SK-N-SH treated with all-trans-retinoic acid at 6 μM for 48 hours (cell line): ENCODE results near the gene GSTM3.
"Not testable (repeated sequence)": the region's sequence is repeated elsewhere in the genome, so short reads cannot be mapped to it uniquely, and the experiment has no call there.

Experiments used
- ATAC-seq: fragments of 200-7000 bp; cut with Tn5 transposase; 3 replicates; pipeline ENCODE4 v1.9.1; 2020; ENCODE audit warnings: mild to moderate bottlenecking, moderate library complexity
- ARNTL ChIP-seq: fragments of 450-650 bp; formaldehyde crosslinking; IDR thresholded peaks from 2 replicates; pipeline ENCODE4 v1.5.0; 2020; ENCODE audit warnings: low read depth, mild to moderate bottlenecking, moderate library complexity, borderline replicate concordance
- CSDC2 ChIP-seq: fragments of 250-450 bp; sonication (Bioruptor Pico); IDR thresholded peaks from 2 replicates; pipeline ENCODE4 v1.5.0; 2020; ENCODE audit warnings: mild to moderate bottlenecking, moderate library complexity
- GLIS3 ChIP-seq: fragments of 250-450 bp; sonication (Bioruptor Pico); IDR thresholded peaks from 2 replicates; pipeline ENCODE4 v1.5.0; 2020; ENCODE audit warnings: mild to moderate bottlenecking, moderate library complexity
- ISL1 ChIP-seq: fragments of 250-450 bp; sonication (Bioruptor Pico); IDR thresholded peaks from 2 replicates; pipeline ENCODE4 v2.1.2; 2022; ENCODE audit warnings: mild to moderate bottlenecking, moderate library complexity
- OSR1 ChIP-seq: fragments of 250-450 bp; sonication (Bioruptor Pico); IDR thresholded peaks from 2 replicates; pipeline ENCODE4 v1.8.0; 2022; ENCODE audit warnings: moderate library complexity, mild to moderate bottlenecking, inconsistent platforms
- PPARA ChIP-seq: fragments of 250-450 bp; sonication (Bioruptor Pico); IDR thresholded peaks from 2 replicates; pipeline ENCODE4 v1.5.0; 2020; ENCODE audit warnings: mild to moderate bottlenecking, borderline replicate concordance
- RARB ChIP-seq: fragments of 250-450 bp; sonication (Bioruptor Pico); IDR thresholded peaks from 2 replicates; pipeline ENCODE4 v1.8.0; 2021; ENCODE audit warnings: mild to moderate bottlenecking, moderate library complexity
- TCF4 ChIP-seq: fragments of 250-450 bp; sonication (Bioruptor Pico); IDR thresholded peaks from 2 replicates; pipeline ENCODE4 v1.8.0; 2021; ENCODE audit warnings: mild to moderate bottlenecking, moderate library complexity, borderline replicate concordance
- ZC3H10 ChIP-seq: fragments of 250-450 bp; sonication (Bioruptor Pico); IDR thresholded peaks from 2 replicates; pipeline ENCODE4 v1.5.1; 2021; ENCODE audit warnings: mild to moderate bottlenecking, moderate library complexity
- ZFP3 ChIP-seq: fragments of 250-450 bp; sonication (Bioruptor Pico); IDR thresholded peaks from 2 replicates; pipeline ENCODE4 v1.5.0; 2020; ENCODE audit warnings: mild to moderate bottlenecking, moderate library complexity
- ZFP30 ChIP-seq: fragments of 450-650 bp; formaldehyde crosslinking; IDR thresholded peaks from 2 replicates; pipeline ENCODE4 v1.5.0; 2022; ENCODE audit warnings: mild to moderate bottlenecking, moderate library complexity
- ZNF565 ChIP-seq: fragments of 450-650 bp; formaldehyde crosslinking; conservative IDR thresholded peaks from 2 replicates; pipeline ENCODE4 v1.5.0; 2020; ENCODE audit warnings: low read depth, mild to moderate bottlenecking, moderate library complexity
- ZNF70 ChIP-seq: fragments of 450-650 bp; formaldehyde crosslinking; IDR thresholded peaks from 2 replicates; pipeline ENCODE4 v1.5.0; 2020; ENCODE audit warnings: mild to moderate bottlenecking, moderate library complexity
- ZNF8 ChIP-seq: fragments of 450-650 bp; formaldehyde crosslinking; IDR thresholded peaks from 2 replicates; pipeline ENCODE4 v1.5.0; 2020; ENCODE audit warnings: mild to moderate bottlenecking, moderate library complexity
- TF ChIP-seq, protein P1 (sequence below): fragments of 250-450 bp; sonication (Bioruptor Pico); IDR thresholded peaks from 2 replicates; pipeline ENCODE4 v1.5.0; 2020; ENCODE audit warnings: mild to moderate bottlenecking, moderate library complexity
- TF ChIP-seq, protein P2 (sequence below): fragments of 250-450 bp; sonication (Bioruptor Pico); IDR thresholded peaks from 2 replicates; pipeline ENCODE4 v1.8.0; 2021; ENCODE audit warnings: low read depth, mild to moderate bottlenecking, moderate library complexity, borderline replicate concordance
- TF ChIP-seq, protein P3 (sequence below): fragments of 250-450 bp; sonication (Bioruptor Pico); IDR thresholded peaks from 2 replicates; pipeline ENCODE4 v1.8.0; 2020; ENCODE audit warnings: mild to moderate bottlenecking, moderate library complexity, borderline replicate concordance
- TF ChIP-seq, protein P4 (sequence below): fragments of 250-450 bp; sonication (Bioruptor Pico); IDR thresholded peaks from 2 replicates; pipeline ENCODE4 v1.5.1; 2020; ENCODE audit warnings: low read depth, mild to moderate bottlenecking, moderate library complexity
- TF ChIP-seq, protein P5 (sequence below): fragments of 250-450 bp; sonication (Bioruptor Pico); IDR thresholded peaks from 2 replicates; pipeline ENCODE4 v1.5.1; 2021; ENCODE audit warnings: mild to moderate bottlenecking, moderate library complexity

The GSTM3 gene

DNA sequence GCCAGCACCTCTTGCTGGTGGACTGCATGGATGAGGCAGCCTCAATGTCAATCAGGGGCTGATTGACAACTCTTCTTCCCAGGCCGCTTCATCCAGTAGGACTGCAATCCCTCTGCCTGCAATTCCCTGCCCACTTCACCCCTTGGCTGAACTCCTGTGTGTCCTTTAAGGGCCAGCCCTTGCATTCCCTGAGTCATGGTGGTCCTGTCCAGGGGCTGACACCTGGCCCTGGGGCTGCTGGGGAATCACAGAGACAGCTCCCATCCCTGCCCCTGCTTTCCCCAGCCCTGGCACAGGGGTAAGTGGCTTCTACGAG, 27.5 kb upstream of the GSTM3 start:
- no peak for ATAC-seq
- TF ChIP-seq ZFP30 (CRISPR knock-in tag) (no peak), ZC3H10 (no peak), ISL1 (no peak), GLIS3 (CRISPR knock-in tag) (no peak), TCF4 (CRISPR knock-in tag) (no peak), OSR1 (CRISPR knock-in tag) (no peak), CSDC2 (CRISPR knock-in tag) (no peak), PPARA (CRISPR knock-in tag) (no peak), RARB (no peak), ZNF8 (CRISPR knock-in tag) (no peak)
- TF ChIP-seq, protein P1, sequence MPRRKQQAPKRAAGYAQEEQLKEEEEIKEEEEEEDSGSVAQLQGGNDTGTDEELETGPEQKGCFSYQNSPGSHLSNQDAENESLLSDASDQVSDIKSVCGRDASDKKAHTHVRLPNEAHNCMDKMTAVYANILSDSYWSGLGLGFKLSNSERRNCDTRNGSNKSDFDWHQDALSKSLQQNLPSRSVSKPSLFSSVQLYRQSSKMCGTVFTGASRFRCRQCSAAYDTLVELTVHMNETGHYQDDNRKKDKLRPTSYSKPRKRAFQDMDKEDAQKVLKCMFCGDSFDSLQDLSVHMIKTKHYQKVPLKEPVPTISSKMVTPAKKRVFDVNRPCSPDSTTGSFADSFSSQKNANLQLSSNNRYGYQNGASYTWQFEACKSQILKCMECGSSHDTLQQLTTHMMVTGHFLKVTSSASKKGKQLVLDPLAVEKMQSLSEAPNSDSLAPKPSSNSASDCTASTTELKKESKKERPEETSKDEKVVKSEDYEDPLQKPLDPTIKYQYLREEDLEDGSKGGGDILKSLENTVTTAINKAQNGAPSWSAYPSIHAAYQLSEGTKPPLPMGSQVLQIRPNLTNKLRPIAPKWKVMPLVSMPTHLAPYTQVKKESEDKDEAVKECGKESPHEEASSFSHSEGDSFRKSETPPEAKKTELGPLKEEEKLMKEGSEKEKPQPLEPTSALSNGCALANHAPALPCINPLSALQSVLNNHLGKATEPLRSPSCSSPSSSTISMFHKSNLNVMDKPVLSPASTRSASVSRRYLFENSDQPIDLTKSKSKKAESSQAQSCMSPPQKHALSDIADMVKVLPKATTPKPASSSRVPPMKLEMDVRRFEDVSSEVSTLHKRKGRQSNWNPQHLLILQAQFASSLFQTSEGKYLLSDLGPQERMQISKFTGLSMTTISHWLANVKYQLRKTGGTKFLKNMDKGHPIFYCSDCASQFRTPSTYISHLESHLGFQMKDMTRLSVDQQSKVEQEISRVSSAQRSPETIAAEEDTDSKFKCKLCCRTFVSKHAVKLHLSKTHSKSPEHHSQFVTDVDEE (CRISPR knock-in tag), result no peak
- TF ChIP-seq, protein P2, sequence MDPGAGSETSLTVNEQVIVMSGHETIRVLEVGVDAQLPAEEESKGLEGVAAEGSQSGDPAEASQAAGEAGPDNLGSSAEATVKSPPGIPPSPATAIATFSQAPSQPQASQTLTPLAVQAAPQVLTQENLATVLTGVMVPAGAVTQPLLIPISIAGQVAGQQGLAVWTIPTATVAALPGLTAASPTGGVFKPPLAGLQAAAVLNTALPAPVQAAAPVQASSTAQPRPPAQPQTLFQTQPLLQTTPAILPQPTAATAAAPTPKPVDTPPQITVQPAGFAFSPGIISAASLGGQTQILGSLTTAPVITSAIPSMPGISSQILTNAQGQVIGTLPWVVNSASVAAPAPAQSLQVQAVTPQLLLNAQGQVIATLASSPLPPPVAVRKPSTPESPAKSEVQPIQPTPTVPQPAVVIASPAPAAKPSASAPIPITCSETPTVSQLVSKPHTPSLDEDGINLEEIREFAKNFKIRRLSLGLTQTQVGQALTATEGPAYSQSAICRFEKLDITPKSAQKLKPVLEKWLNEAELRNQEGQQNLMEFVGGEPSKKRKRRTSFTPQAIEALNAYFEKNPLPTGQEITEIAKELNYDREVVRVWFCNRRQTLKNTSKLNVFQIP, result no peak

DNA sequence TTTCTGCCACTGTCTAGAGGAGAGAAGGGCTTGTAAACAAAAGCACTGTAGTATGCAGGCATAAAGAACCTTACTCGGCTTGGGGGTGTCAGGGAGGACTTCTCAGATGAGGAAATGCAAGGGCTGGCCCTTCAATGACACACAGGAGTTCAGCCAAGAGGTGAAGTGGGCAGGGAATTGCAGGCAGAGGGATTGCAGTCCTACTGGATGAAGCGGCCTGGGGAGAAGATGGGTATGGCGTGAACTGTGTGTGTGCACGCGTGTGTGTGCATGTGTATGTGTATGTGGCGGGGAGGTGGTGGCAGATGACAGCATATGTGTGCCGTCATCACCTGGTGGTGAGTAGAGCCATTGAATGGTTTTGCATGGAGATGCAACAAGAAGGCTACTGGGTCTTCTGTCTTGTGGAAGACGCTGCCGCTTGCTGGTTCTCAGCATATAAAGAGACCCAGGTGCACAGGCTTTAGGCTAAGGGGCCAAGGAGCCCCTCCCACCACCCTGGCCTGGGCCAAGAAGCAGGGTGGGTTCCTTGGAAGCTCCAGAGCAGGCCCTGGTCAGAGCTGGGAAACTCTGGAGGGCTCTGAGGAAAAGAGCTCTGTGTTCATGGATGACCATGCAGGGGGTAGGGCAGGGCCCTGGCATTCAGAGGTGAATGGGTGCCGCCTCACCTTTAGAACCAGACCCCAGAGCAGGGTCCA, 26.9 kb upstream of the GSTM3 start:
- TF ChIP-seq RARB, result no peak
- no peak for TF ChIP-seq ISL1
- no peak for TF ChIP-seq ZFP3 (CRISPR knock-in tag)
- TF ChIP-seq, protein P2, result no peak
- TF ChIP-seq, protein P3, sequence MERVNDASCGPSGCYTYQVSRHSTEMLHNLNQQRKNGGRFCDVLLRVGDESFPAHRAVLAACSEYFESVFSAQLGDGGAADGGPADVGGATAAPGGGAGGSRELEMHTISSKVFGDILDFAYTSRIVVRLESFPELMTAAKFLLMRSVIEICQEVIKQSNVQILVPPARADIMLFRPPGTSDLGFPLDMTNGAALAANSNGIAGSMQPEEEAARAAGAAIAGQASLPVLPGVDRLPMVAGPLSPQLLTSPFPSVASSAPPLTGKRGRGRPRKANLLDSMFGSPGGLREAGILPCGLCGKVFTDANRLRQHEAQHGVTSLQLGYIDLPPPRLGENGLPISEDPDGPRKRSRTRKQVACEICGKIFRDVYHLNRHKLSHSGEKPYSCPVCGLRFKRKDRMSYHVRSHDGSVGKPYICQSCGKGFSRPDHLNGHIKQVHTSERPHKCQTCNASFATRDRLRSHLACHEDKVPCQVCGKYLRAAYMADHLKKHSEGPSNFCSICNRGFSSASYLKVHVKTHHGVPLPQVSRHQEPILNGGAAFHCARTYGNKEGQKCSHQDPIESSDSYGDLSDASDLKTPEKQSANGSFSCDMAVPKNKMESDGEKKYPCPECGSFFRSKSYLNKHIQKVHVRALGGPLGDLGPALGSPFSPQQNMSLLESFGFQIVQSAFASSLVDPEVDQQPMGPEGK (CRISPR knock-in tag), result no peak
- TF ChIP-seq, protein P1 (CRISPR knock-in tag), result no peak
- TF ChIP-seq ARNTL (CRISPR knock-in tag), result no peak
- TF ChIP-seq ZNF565 (CRISPR knock-in tag), result no peak
- TF ChIP-seq OSR1 (CRISPR knock-in tag), result no peak
- TF ChIP-seq, protein P4, sequence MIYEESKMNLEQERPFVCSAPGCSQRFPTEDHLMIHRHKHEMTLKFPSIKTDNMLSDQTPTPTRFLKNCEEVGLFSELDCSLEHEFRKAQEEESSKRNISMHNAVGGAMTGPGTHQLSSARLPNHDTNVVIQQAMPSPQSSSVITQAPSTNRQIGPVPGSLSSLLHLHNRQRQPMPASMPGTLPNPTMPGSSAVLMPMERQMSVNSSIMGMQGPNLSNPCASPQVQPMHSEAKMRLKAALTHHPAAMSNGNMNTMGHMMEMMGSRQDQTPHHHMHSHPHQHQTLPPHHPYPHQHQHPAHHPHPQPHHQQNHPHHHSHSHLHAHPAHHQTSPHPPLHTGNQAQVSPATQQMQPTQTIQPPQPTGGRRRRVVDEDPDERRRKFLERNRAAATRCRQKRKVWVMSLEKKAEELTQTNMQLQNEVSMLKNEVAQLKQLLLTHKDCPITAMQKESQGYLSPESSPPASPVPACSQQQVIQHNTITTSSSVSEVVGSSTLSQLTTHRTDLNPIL (CRISPR knock-in tag), result no peak
- TF ChIP-seq PPARA (CRISPR knock-in tag), result no peak
- no peak for TF ChIP-seq ZNF70 (CRISPR knock-in tag)
- TF ChIP-seq, protein P5, sequence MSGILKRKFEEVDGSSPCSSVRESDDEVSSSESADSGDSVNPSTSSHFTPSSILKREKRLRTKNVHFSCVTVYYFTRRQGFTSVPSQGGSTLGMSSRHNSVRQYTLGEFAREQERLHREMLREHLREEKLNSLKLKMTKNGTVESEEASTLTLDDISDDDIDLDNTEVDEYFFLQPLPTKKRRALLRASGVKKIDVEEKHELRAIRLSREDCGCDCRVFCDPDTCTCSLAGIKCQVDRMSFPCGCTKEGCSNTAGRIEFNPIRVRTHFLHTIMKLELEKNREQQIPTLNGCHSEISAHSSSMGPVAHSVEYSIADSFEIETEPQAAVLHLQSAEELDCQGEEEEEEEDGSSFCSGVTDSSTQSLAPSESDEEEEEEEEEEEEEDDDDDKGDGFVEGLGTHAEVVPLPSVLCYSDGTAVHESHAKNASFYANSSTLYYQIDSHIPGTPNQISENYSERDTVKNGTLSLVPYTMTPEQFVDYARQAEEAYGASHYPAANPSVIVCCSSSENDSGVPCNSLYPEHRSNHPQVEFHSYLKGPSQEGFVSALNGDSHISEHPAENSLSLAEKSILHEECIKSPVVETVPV (CRISPR knock-in tag), result no peak
- TF ChIP-seq, all 23 proteins: peak for 0
- ATAC-seq, result no peak

DNA sequence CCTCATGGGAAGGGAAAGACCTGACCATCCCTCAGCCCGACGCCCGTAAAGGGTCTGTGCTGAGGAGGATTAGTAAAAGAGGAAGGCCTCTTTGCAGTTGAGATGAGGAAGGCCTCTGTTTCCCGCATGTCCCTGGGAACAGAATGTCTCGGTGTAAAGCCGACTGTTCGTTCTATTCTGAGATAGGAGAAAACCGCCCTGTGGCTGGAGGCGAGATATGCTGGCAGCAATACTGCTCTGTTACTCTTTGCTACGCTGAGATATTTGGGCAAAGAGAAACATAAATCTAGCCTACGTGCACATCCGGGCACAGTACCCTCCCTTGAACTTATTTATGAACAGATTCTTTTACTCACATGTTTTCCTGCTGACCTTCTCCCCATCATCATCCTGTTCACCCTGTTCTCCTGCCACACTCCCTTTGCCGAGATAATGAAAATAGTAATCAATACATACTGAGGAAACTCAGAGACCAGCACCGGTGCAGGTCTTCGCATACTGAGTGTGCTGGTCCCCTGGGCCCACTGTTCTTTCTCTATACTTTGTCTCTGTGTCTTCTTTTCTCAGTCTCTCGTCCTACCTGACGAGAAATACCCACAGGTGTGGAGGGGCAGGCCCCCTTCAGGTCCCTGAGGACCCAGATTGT, 26.3 kb upstream of the GSTM3 start:
- not testable (repeated sequence) for ATAC-seq
